Gastroesophageal sphincter (tissue), 4 donors: ENCODE data around the gene EEFSEC. TPM values are rescaled to one million over a fixed set of nuclear protein-coding genes. Genes with fewer than 3 reads are reported as not detected.

Source experiments
- ATAC-seq: fragments of 150-250 bp; one replicate; pipeline ENCODE4 v1.9.1; 2016; ENCODE audit warnings: mild to moderate bottlenecking, moderate library complexity
- H3K27ac ChIP-seq, 4 donors: fragments of 200-600 bp; sonication (generic) in 3 of 4; 1 replicate in 3 of 4; 2 replicates in 1 of 4; pipeline ENCODE4 v1.5.1; 2016 to 2019
- H3K27me3 ChIP-seq: fragments of 200-600 bp; sonication (generic); one replicate; pipeline ENCODE4 v1.5.1; 2019
- H3K36me3 ChIP-seq, 2 donors: fragments of 200-600 bp; sonication (generic); one replicate each; pipeline ENCODE4 v1.5.1; 2019; ENCODE audit warnings: control low read depth in 1 of 2
- H3K4me1 ChIP-seq, 3 donors: fragments of 200-600 bp; sonication (generic); 1 replicate in 2 of 3; 2 replicates in 1 of 3; pipeline ENCODE4 v1.5.1; 2016 to 2019; ENCODE audit warnings: control low read depth in 2 of 3
- H3K4me3 ChIP-seq, 2 donors: fragments of 200-600 bp; sonication (generic); one replicate each; pipeline ENCODE4 v1.5.1; 2019; ENCODE audit warnings: mild to moderate bottlenecking in 1 of 2, moderate library complexity in 1 of 2
- H3K9me3 ChIP-seq, 3 donors: fragments of 200-600 bp; sonication (generic); one replicate each; pipeline ENCODE4 v1.5.1; 2017 to 2019; ENCODE audit warnings: control low read depth in 2 of 3
- EP300 ChIP-seq: sonication (generic); formaldehyde crosslinking; IDR thresholded peaks from one replicate; pipeline ENCODE4 v1.6.1; 2017; ENCODE audit warnings: antibody characterized with exemption, mild to moderate bottlenecking
- POLR2A ChIP-seq, 2 donors: fragments of 450-650 bp; IDR thresholded peaks; one replicate each; pipeline ENCODE4 v1.6.1; 2017; ENCODE audit warnings: antibody characterized with exemption in 2 of 2, mild to moderate bottlenecking in 2 of 2, moderate library complexity in 1 of 2
- POLR2AphosphoS5 ChIP-seq: sonication (generic); formaldehyde crosslinking; IDR thresholded peaks from one replicate; pipeline ENCODE4 v1.6.1; 2017; ENCODE audit warnings: antibody characterized with exemption
- WGBS, 2 donors: methylation state at CpG; one replicate each; pipeline ENCODE4 v1.1.5; 2018; ENCODE audit warnings: low coverage in 1 of 2; 5-methylcytosine and 5-hydroxymethylcytosine counted together
- total RNA-seq, 4 donors: library from RNA; depleted of rRNA; stranded (reverse); fragments of >200 nt; gene quantifications; one replicate each; pipeline ENCODE4 v1.1.0, GENCODE V29; 2016
- TF ChIP-seq, protein P1 (sequence below), 4 experiments: fragments of 200-600 bp in 2 of 4; fragments of 450-650 bp in 2 of 4; sonication (generic) in 1 of 4; IDR thresholded peaks; one replicate each; pipeline ENCODE4 v1.5.1; 2017 to 2019; ENCODE audit warnings: antibody characterized with exemption in 4 of 4, mild to moderate bottlenecking in 2 of 4, moderate library complexity in 2 of 4

EEFSEC gene
- total RNA-seq, 4 donors from 2014 or later, result 5.8 to 16.5 (median 11.4) TPM

- H3K9me3 ChIP-seq, result no peaks in the 10 kb centered on the region
- no peak for TF ChIP-seq POLR2AphosphoS5
- TF ChIP-seq POLR2A (IDR thresholded peaks at IDR 0.05), result no peak
- no peak for TF ChIP-seq EP300
- TF ChIP-seq, protein P1, sequence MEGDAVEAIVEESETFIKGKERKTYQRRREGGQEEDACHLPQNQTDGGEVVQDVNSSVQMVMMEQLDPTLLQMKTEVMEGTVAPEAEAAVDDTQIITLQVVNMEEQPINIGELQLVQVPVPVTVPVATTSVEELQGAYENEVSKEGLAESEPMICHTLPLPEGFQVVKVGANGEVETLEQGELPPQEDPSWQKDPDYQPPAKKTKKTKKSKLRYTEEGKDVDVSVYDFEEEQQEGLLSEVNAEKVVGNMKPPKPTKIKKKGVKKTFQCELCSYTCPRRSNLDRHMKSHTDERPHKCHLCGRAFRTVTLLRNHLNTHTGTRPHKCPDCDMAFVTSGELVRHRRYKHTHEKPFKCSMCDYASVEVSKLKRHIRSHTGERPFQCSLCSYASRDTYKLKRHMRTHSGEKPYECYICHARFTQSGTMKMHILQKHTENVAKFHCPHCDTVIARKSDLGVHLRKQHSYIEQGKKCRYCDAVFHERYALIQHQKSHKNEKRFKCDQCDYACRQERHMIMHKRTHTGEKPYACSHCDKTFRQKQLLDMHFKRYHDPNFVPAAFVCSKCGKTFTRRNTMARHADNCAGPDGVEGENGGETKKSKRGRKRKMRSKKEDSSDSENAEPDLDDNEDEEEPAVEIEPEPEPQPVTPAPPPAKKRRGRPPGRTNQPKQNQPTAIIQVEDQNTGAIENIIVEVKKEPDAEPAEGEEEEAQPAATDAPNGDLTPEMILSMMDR (IDR thresholded peaks at IDR 0.05), result no peak
- H3K4me1 ChIP-seq, result peaks cover 0 to 33% (median 4%) of the 10 kb centered on the region in 3 donors
- H3K36me3 ChIP-seq, result peaks cover 0 to 13% of the 10 kb centered on the region in 2 donors
- WGBS, 2 donors, result 88 to 100% methylated on average over 1 to 8 of the region's 10 CpGs
- ATAC-seq, result no peak
- no peaks in the 10 kb centered on the region for H3K27me3 ChIP-seq
- no peak overlapping the region for H3K4me3 ChIP-seq
- H3K27ac ChIP-seq, result no peak overlapping the region
Measured at GRCh38 chr3:128372707-128373533, 219.6 kb downstream of the EEFSEC start.

GRCh38 chr3:128374746-128375445 is 221.6 kb downstream of the EEFSEC start:
- Histone ChIP-seq H3K9me3 (no peaks in the 10 kb centered on the region), H3K4me1 (peaks cover 0 to 34% (median 13%) of the 10 kb centered on the region in 3 donors), H3K27ac (no peak overlapping the region), H3K27me3 (no peaks in the 10 kb centered on the region), H3K36me3 (peaks cover 0 to 12% of the 10 kb centered on the region in 2 donors), H3K4me3 (no peak overlapping the region)
- 100% methylated on average over 1 of the region's 2 CpGs for WGBS, 2 donors
- no peak for TF ChIP-seq POLR2AphosphoS5
- no peak for TF ChIP-seq POLR2A (IDR thresholded peaks at IDR 0.05)
- TF ChIP-seq, protein P1 (IDR thresholded peaks at IDR 0.05), result no peak
- TF ChIP-seq EP300, result no peak
- ATAC-seq, result no peak

GRCh38 chr3:128376516-128376915 is 223.2 kb downstream of the EEFSEC start:
- no peaks in the 10 kb centered on the region for H3K9me3 ChIP-seq
- no peak for TF ChIP-seq POLR2A (IDR thresholded peaks at IDR 0.05)
- TF ChIP-seq POLR2AphosphoS5, result no peak
- TF ChIP-seq EP300, result no peak
- TF ChIP-seq, protein P1 (IDR thresholded peaks at IDR 0.05), result no peak
- no peak for ATAC-seq
- peaks cover 0 to 12% of the 10 kb centered on the region in 2 donors for H3K36me3 ChIP-seq
- H3K27me3 ChIP-seq, result no peaks in the 10 kb centered on the region
- H3K4me1 ChIP-seq, result peaks cover 0 to 28% (median 13%) of the 10 kb centered on the region in 3 donors
- H3K4me3 ChIP-seq, result no peak overlapping the region
- no peak overlapping the region for H3K27ac ChIP-seq

DNA sequence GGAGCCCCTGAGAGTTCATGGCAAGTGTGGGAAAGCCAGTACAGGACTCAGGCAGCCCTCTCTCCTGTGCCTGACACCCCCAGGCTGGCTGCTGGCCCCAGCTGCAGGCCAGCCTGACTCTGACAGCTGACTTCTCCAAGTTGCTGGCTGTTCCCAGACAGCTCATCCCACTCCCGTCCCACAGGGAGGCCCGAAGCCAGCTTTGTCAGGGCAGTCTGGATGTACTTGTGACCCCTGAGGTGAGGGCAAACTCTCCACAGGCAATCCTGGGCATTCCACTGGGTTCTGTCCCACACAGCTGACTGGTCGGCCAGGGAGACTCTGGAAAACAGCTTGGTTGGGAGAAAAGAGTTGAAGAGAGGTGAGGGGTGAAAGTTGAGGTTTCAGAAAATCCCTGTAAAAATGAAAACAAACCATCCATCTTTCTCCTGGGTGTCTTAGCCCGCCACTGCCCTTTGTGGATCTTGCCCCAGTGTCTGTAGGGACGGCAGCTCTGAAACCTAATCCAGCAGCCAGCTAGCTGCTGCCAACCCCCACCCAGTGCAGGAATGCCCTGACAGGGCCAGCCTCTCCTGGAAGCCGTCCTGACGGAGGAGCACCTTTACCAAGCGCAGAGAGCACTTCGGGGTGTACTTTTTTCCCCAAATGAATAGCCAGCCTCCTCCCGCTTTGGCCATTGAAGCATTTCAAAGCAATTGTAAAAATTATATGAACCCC is 225.5 kb downstream of the EEFSEC start:
- H3K27me3 ChIP-seq, result no peaks in the 10 kb centered on the region
- ATAC-seq, result peak; percentile 57
- H3K27ac ChIP-seq, result peak overlapping the region in 3 of 4 donors; percentile 59 to 68 (median 63)
- H3K9me3 ChIP-seq, result no peaks in the 10 kb centered on the region
- H3K36me3 ChIP-seq, result peaks cover 0 to 6% of the 10 kb centered on the region in 2 donors
- peaks cover 0 to 50% (median 25%) of the 10 kb centered on the region in 3 donors for H3K4me1 ChIP-seq
- H3K4me3 ChIP-seq, result no peak overlapping the region
- TF ChIP-seq, protein P1 (IDR thresholded peaks at IDR 0.05), result no peak
- peak; percentile 15 for TF ChIP-seq POLR2AphosphoS5
- WGBS, 2 donors, result 32 to 46% methylated on average over 5 to 6 of the region's 10 CpGs
